ENCODE measurements around the gene ARHGEF19.

ARHGEF19 gene

GRCh38 chr1:16148329-16149092 lies 63.9 kb downstream of the ARHGEF19 start:
- DNase-seq = no peak
